GM19351 (cell line): ENCODE results near the gene NCOA5.

Experiments
- ATAC-seq: cut with Tn5 transposase; IDR thresholded peaks from one replicate; pipeline ENCODE4 v1.9.1; 2021; ENCODE audit warnings: mild to moderate bottlenecking, moderate library complexity; ENCODE audit not compliant: unreplicated experiment

NCOA5 gene

GRCh38 chr20:46044896-46045295, 44.9 kb downstream of the NCOA5 start:
- ATAC-seq: no peak

- no peak for ATAC-seq
Observed at GRCh38 chr20:46043556-46043955, 46.2 kb downstream of the NCOA5 start.

GRCh38 chr20:46040902-46041535, 48.7 kb downstream of the NCOA5 start:
- no peak for ATAC-seq

- no peak for ATAC-seq
Observed at GRCh38 chr20:46037036-46037435, 52.7 kb downstream of the NCOA5 start.

- no peak for ATAC-seq
Observed at GRCh38 chr20:46036370-46036769, 53.4 kb downstream of the NCOA5 start.

GRCh38 chr20:46035713-46036112, 54.0 kb downstream of the NCOA5 start:
- no peak for ATAC-seq

GRCh38 chr20:46035253-46035652, 54.5 kb downstream of the NCOA5 start:
- ATAC-seq: no peak

- no peak for ATAC-seq
Observed at GRCh38 chr20:46034039-46034438, 55.7 kb downstream of the NCOA5 start.

GRCh38 chr20:46031701-46032254, 58.0 kb downstream of the NCOA5 start:
- no peak for ATAC-seq

- ATAC-seq: no peak
Observed at GRCh38 chr20:46031014-46031569, 58.7 kb downstream of the NCOA5 start.

GRCh38 chr20:46030284-46031013, 59.3 kb downstream of the NCOA5 start:
- ATAC-seq: no peak

- ATAC-seq: no peak
Observed at GRCh38 chr20:46028772-46029371, 60.9 kb downstream of the NCOA5 start, which contains the start of gene SLC12A5. TSS of gene SLC12A5 (plus strand) at chr20:46029215. CDS start at chr20:46029345, 130 bp downstream.

- ATAC-seq: no peak
Observed at GRCh38 chr20:46028110-46028509, 61.7 kb downstream of the NCOA5 start.

GRCh38 chr20:46027245-46027853, 62.4 kb downstream of the NCOA5 start:
- no peak for ATAC-seq

GRCh38 chr20:46025376-46025783, 64.4 kb downstream of the NCOA5 start:
- ATAC-seq: no peak

GRCh38 chr20:46023999-46024398, 65.8 kb downstream of the NCOA5 start:
- no peak for ATAC-seq

- ATAC-seq: no peak
Observed at GRCh38 chr20:46023148-46023484, 66.6 kb downstream of the NCOA5 start.

- no peak for ATAC-seq
Observed at GRCh38 chr20:46022411-46023147, 67.2 kb downstream of the NCOA5 start.

- ATAC-seq: no peak
Observed at GRCh38 chr20:46021361-46022359, 68.1 kb downstream of the NCOA5 start.
